A673 (cell line): ENCODE results near the gene ANTKMT. TPM values are rescaled to one million over a fixed set of nuclear protein-coding genes. Genes with fewer than 3 reads are reported as not detected.

Experiments used
- BruUV-seq: library from RNA; stranded (reverse); fragments of 400-500 nt; replicated peaks from 2 replicates; lab custom pipeline; 2021; lab: Mats Ljungman, UMichigan
- CTCF ChIA-PET: fragments of 300-600 bp; sonication (Branson Sonifier 250); formaldehyde crosslinking; loops from one replicate; lab custom pipeline; 2022; ENCODE audit warnings: antibody characterized with exemption; lab: Charles Lee
- POLR2A ChIA-PET: fragments of 300-600 bp; sonication (Branson Sonifier 250); formaldehyde crosslinking; loops from one replicate; lab custom pipeline; 2022; ENCODE audit warnings: antibody characterized with exemption; ENCODE audit not compliant: low non-redundant PET; lab: Charles Lee
- DNase-seq: peaks from one replicate; pipeline ENCODE4 v3.0.0-alpha.2; 2015; ENCODE audit warnings: low spot score
- H3K27ac ChIP-seq: fragments of 200-600 bp; sonication (generic); 2 replicates; pipeline ENCODE4 v1.5.1; 2016; ENCODE audit warnings: mixed run types, low read depth, mild to moderate bottlenecking, mixed read lengths, antibody characterized with exemption, low read length; ENCODE audit not compliant: poor library complexity, severe bottlenecking
- H3K27me3 ChIP-seq: fragments of 200-600 bp; sonication (generic); replicated peaks from 2 replicates; pipeline ENCODE4 v1.6.1; 2017; ENCODE audit warnings: mixed run types, low read depth, mild to moderate bottlenecking, mixed read lengths, antibody characterized with exemption, low read length; ENCODE audit not compliant: insufficient read depth, poor library complexity
- H3K36me3 ChIP-seq: fragments of 200-600 bp; sonication (generic); 2 replicates; pipeline ENCODE4 v1.6.1; 2016; ENCODE audit warnings: mixed run types, mild to moderate bottlenecking, mixed read lengths, antibody characterized with exemption, low read length; ENCODE audit not compliant: insufficient read depth, poor library complexity, severe bottlenecking
- H3K4me1 ChIP-seq: fragments of 200-600 bp; sonication (generic); 2 replicates; pipeline ENCODE4 v1.6.1; 2017; ENCODE audit warnings: mixed run types, mild to moderate bottlenecking, mixed read lengths, antibody characterized with exemption, low read length; ENCODE audit not compliant: insufficient read depth, poor library complexity, severe bottlenecking
- H3K4me3 ChIP-seq: fragments of 200-600 bp; sonication (generic); 2 replicates; pipeline ENCODE4 v1.5.1; 2016; ENCODE audit warnings: low read depth, mixed run types, mild to moderate bottlenecking, mixed read lengths, low read length; ENCODE audit not compliant: poor library complexity, severe bottlenecking
- H3K9me3 ChIP-seq: fragments of 200-600 bp; sonication (generic); 2 replicates; pipeline ENCODE4 v1.6.1; 2016; ENCODE audit warnings: mixed run types, low read depth, mild to moderate bottlenecking, mixed read lengths, antibody characterized with exemption, low read length; ENCODE audit not compliant: poor library complexity, severe bottlenecking
- EZH2 ChIP-seq: fragments of 200-600 bp; sonication (generic); IDR thresholded peaks from 2 replicates; pipeline ENCODE4 v1.6.1; 2017; ENCODE audit warnings: borderline replicate concordance, low read depth, mild to moderate bottlenecking, mixed read lengths, antibody characterized with exemption, low read length; ENCODE audit not compliant: poor library complexity, severe bottlenecking
- intact Hi-C: fragments of 100-400 bp; cut with micrococcal nuclease; formaldehyde crosslinking; loops from one replicate; pipeline ENCODE4 v1.10.0; 2022; ENCODE audit not compliant: unreplicated experiment
- total RNA-seq: library from RNA; stranded (reverse); gene quantifications from 2 replicates; pipeline ENCODE4 v1.2.3, GENCODE V29; 2021
- TF ChIP-seq, protein P1 (sequence below): fragments of 300-800, 200-600 bp; sonication (generic); conservative IDR thresholded peaks from 2 replicates; pipeline ENCODE4 v1.5.1; 2017; ENCODE audit warnings: low read depth, mild to moderate bottlenecking, antibody characterized with exemption, low read length, moderate library complexity, mixed read lengths

Gene ANTKMT
- total RNA-seq, 1 experiment from 2014 or later, result 21.2 TPM

DNA sequence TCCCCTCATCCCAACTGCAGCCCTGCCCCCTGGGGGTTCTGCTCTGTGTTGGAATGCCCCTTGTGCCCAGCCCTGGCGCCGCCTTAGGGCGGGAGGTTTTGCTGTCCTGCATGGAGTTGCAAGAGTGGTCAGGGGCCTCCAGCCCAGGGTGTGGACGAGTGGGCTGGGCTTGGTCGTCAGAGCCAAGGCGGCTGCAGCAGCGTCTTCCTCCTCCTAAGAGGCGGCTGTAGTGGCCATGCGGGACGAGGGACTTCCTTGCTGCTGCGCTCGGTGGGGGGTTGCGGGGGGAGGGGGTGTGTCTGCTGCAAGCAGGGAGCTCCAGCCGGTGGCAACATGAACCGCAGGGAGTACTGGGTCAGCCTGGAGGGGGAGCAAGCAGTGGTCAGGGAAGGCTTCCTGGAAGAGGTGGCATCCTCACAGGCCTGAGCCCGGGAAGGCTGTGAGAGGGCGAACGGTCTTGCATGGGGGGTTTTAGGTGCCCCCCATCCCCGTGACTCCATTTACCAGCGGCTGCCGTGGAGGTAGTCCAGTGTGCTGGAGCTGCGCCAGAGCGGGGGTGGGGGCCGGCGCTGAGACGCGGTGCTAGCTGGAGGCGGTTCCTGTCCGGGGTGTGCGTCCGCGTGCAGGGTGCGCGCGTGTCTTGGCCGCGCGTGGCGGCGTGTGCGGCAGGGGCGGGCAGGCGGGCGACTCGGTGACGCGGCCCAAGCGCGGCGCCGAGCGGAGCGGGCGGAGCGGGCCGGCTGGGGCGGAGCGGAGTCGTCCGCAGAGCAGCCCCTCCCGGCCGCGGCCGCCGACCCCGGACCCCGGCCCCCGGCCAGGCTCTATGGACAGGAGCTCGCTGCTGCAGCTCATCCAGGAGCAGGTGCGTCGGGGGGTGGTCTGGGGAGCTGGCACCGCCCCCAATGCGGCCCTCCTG lies 45.7 kb upstream of the ANTKMT start, which contains the start of gene RHBDL1:
Gene RHBDL1, plus strand, starts transcription at position 704 of the 916 bp plus-strand sequence. Its CDS starts 120 bp downstream, at position 824.
- no peak for TF ChIP-seq EZH2
- TF ChIP-seq, protein P1, sequence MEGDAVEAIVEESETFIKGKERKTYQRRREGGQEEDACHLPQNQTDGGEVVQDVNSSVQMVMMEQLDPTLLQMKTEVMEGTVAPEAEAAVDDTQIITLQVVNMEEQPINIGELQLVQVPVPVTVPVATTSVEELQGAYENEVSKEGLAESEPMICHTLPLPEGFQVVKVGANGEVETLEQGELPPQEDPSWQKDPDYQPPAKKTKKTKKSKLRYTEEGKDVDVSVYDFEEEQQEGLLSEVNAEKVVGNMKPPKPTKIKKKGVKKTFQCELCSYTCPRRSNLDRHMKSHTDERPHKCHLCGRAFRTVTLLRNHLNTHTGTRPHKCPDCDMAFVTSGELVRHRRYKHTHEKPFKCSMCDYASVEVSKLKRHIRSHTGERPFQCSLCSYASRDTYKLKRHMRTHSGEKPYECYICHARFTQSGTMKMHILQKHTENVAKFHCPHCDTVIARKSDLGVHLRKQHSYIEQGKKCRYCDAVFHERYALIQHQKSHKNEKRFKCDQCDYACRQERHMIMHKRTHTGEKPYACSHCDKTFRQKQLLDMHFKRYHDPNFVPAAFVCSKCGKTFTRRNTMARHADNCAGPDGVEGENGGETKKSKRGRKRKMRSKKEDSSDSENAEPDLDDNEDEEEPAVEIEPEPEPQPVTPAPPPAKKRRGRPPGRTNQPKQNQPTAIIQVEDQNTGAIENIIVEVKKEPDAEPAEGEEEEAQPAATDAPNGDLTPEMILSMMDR, result no peak
- ChIA-PET CTCF (interaction anchor here (0.6 kb wide), 1 partner anchor 174 kb away, joined by 9 read pairs; no protein-coding TSS in a partner anchor), POLR2A (no interaction called here)
- no peaks in the 10 kb centered on the region for H3K27me3 ChIP-seq
- no TSS peak for BruUV-seq
- DNase-seq, result peak; percentile 69
- H3K36me3 ChIP-seq, result peaks cover 34% of the 10 kb centered on the region
- H3K9me3 ChIP-seq, result no peaks in the 10 kb centered on the region
- H3K27ac ChIP-seq, result no peak within 1 kb of the TSS
- peak within 1 kb of the TSS; percentile 43 for H3K4me3 ChIP-seq
- peaks cover 16% of the 10 kb centered on the region for H3K4me1 ChIP-seq
- intact Hi-C loops, result no loop called here

DNA sequence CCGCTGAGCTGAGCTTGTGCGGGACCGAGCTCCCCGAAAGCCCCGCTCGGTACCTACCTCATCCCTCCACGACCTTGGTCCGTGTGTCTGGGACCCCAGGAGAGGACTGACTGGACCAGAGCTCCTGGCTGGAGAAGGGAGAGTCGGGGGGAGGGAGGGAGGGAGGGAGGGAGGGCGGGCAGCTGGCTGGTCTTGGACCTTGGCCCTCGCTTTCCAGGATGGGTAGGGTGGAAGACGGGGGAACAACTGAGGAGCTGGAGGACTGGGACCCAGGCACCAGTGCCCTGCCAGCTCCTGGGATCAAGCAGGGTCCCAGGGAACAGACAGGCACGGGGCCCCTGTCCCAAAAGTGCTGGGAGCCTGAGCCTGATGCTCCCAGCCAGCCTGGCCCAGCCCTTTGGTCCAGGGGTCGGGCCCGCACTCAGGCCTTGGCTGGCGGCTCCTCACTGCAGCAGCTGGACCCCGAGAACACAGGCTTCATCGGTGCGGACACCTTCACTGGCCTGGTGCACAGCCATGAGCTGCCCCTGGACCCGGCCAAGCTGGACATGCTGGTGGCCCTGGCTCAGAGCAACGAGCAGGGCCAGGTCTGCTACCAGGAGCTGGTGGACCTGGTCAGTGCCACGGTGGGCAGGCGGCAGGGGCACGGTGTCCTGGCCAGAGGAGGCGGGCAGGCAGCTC lies 44.9 kb upstream of the ANTKMT start:
- BruUV-seq, result no TSS peak
- intact Hi-C loops, result no loop called here
- Histone ChIP-seq H3K9me3 (no peaks in the 10 kb centered on the region), H3K27ac (no peak overlapping the region), H3K27me3 (no peaks in the 10 kb centered on the region), H3K4me1 (peaks cover 18% of the 10 kb centered on the region), H3K4me3 (peak overlapping the region; percentile 43), H3K36me3 (peaks cover 26% of the 10 kb centered on the region)
- DNase-seq, result no peak
- TF ChIP-seq, protein P1, result no peak
- no peak for TF ChIP-seq EZH2
- POLR2A ChIA-PET, result no interaction called here
- CTCF ChIA-PET, result interaction anchor here (0.6 kb wide), 1 partner anchor 64 kb away, joined by 5 read pairs; no protein-coding TSS in a partner anchor

DNA sequence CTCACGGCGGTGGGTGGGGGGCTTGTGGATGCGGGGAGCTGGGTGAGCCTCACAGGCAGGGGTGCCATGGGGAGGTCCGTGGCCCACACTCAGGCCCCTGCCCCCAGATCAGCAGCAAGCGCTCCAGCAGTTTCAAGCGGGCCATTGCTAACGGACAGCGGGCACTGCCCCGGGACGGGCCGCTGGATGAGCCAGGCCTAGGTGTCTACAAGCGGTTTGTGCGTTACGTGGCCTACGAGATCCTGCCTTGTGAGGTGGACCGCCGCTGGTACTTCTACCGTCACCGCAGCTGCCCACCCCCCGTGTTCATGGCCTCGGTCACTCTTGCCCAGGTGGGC lies 44.4 kb upstream of the ANTKMT start:
- intact Hi-C loops, result no loop called here
- POLR2A ChIA-PET, result no interaction called here
- Histone ChIP-seq H3K4me3 (no peak overlapping the region), H3K36me3 (peaks cover 25% of the 10 kb centered on the region), H3K4me1 (peaks cover 23% of the 10 kb centered on the region), H3K27me3 (no peaks in the 10 kb centered on the region), H3K9me3 (no peaks in the 10 kb centered on the region), H3K27ac (no peak overlapping the region)
- BruUV-seq, result no TSS peak
- TF ChIP-seq EZH2, result no peak
- TF ChIP-seq, protein P1, result no peak
- CTCF ChIA-PET, result interaction anchor here (0.6 kb wide), 1 partner anchor 63 kb away, joined by 5 read pairs; no protein-coding TSS in a partner anchor
- no peak for DNase-seq
